Muscle of arm (tissue), 12 donors: ENCODE data around the gene LCP1. TPM values are rescaled to one million over a fixed set of nuclear protein-coding genes. Genes with fewer than 3 reads are reported as not detected.

Source experiments
- DNase-seq: peaks from one replicate; pipeline ENCODE4 v3.0.0-alpha.2; 2013
- polyA plus RNA-seq, 12 donors: library from polyadenylated mRNA; unstranded; fragments of 120-200 nt; gene quantifications; one replicate each; pipeline ENCODE4 v1.2.1, GENCODE V29; 2013; ENCODE audit not compliant: insufficient read length in 12 of 12

The LCP1 gene
- polyA plus RNA-seq, 12 donors: 8.2 to 57.8 (median 10.9) TPM; not detected in 1

DNA sequence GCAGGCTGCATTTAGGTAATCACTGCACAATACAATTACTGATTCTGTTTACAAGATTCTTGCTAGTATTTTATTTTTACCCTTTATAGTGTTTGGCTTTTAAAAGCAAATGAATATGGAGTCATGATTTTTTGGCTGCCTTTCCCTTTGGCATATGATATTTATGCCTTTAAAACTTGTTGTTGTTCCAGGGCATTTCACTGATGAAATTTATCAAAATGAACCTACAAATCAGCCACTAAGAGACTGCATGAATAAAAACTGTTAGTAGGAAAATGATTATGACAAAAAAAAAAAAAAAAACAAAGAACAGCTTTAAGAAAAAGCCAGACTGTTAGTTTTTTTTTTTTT lies 79.7 kb downstream of the LCP1 start:
- no peak for DNase-seq

GRCh38 chr13:46101484-46102254 lies 80.3 kb downstream of the LCP1 start:
- no peak for DNase-seq

- no peak for DNase-seq
Measured at GRCh38 chr13:46101002-46101401, 81.0 kb downstream of the LCP1 start.

- no peak for DNase-seq
Measured at GRCh38 chr13:46100191-46100815, 81.7 kb downstream of the LCP1 start.

DNA sequence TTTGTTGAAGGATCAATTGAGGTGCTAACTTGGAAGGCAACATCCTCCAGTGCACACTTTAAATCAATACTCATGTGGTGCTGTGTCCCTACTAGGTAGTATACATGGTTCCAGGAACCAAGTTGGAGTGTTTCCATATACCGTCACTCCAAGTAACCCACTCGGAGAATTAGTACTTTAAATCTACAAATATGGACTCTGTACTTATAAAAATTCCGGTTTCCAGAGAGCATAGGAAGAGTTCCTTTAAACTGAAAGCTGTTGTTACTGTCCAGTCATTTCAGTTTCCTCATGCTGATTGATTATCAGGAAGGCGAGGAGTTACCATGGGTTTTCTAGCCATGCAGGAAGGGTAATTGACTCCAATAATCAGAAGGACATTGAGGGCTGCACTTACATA lies 84.3 kb downstream of the LCP1 start:
- DNase-seq: no peak

DNA sequence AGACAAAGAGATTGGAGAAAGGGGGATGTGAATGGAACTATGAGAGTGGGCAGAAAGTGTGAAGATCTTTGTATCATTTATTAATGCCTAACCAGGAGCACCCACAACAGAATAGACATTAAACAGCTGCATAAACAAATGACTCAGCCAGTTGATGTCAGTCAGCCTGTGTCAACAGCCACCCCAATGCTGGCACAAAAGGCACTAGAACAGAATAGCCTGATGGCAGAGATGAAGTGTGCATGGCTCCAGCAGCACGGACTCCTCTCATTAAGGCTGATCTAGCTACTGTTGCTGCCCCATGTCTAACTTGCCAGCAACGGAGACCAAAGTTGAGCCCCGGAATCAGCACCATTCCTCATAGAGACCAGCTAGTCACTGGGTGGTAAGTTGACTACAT lies 85.0 kb downstream of the LCP1 start:
- DNase-seq: no peak

GRCh38 chr13:46094478-46094877 lies 87.5 kb downstream of the LCP1 start:
- no peak for DNase-seq

DNA sequence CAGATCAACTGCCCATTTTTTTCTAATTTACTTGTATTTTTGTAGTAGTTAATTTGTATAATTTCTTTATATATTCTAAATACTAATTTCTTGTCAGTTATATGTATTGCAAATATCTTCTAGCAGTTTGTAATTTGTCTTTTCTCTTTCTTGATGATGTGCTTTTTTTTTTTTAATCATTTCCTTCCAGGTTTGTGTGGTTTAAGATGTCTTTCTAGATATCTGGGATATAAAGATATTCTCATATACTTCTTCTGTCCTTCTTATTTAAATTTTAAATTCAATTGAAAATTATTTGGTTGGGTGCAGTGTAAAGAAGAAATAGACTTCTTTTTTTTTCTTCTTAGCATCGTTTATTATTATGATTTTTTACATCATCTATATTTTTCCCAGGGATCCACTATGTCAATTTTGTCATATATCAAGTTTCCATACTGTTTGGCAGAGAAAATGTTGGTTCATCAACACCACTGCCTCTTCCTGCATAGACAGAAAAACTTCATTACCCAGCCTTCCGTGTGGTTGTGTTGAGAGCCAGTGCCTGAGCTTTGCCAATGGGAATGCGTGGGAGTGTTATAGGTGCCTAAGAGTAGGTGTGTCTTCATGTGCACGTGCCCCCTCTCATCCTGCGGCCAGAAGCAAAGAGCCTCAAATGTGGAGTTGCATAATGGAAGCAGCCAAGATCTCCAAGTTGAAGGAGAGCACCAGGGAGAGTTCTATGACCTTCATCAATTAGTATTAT lies 93.0 kb downstream of the LCP1 start:
- no peak for DNase-seq

GRCh38 chr13:46087481-46087880 lies 94.5 kb downstream of the LCP1 start:
- no peak for DNase-seq

GRCh38 chr13:46086985-46087384 lies 95.0 kb downstream of the LCP1 start:
- no peak for DNase-seq

DNA sequence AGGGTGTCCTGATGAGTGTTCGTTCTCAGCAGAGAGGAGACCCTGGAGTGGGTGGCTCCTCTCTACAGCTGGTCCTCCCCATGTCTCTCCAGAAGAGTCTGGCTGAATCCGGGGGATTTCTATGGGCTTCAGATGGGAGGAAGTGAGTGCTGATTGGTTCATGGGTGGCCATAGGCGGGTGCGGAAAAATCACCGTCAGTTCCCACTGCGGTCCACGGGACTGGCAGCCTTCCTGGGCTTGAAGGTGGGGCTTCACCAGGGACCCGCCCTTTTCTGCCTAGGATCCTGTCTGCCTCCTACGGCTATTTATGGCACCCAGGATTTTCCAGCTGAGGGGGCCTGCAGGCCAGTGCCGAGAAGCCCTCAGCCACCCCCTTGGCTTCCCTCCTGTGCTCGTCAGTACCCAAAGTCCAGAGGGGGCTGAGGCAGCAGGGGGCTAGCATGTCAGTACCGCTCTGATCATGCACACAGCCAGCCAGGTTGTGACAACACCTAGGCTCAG lies 95.5 kb downstream of the LCP1 start:
- DNase-seq: no peak

- DNase-seq: no peak
Measured at GRCh38 chr13:46085737-46086136, 96.2 kb downstream of the LCP1 start.

- no peak for DNase-seq
Measured at GRCh38 chr13:46082324-46082723, 99.7 kb downstream of the LCP1 start.

GRCh38 chr13:46079770-46080169 lies 102.2 kb downstream of the LCP1 start:
- DNase-seq: no peak

DNA sequence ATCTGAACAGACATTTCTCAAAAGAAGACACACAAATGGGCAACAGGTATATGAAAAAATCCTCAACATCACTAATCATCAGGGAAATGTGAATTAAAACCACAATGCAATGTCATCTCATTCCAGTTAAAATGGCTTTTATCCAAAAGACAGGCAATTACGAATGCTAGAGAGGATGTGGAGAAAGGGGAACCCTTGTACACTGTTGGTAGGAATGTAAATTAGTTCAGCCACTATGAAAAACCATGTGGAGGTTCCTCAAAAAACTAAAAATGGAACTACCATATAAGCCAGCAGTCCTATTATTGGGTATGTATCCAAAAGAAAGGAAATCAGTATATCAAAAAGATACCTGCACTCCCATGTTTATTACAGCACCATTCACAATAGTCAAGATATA lies 104.7 kb downstream of the LCP1 start:
- no peak for DNase-seq

- DNase-seq: no peak
Measured at GRCh38 chr13:46076827-46077226, 105.2 kb downstream of the LCP1 start.

Other genes with a start within 250 kb of the LCP1 start
- 10 to 100 TPM; 37.2 to 69.4 (median 43.5) TPM for gene ZC3H13, start 129.4 kb downstream of the LCP1 start, polyA plus RNA-seq
- gene CPB2, start 77.1 kb downstream of the LCP1 start, polyA plus RNA-seq: 1 to 10 TPM in 1 of 12 donors, under 1 TPM in 5, not detected in 6; 0.11 to 1.4 (median 0.26) TPM
- gene LRRC63, start 29.8 kb upstream of the LCP1 start, polyA plus RNA-seq: under 1 TPM in 6 of 12 donors, not detected in 6; 0.08 to 0.18 (median 0.10) TPM
- gene RUBCNL, start 205.1 kb upstream of the LCP1 start, polyA plus RNA-seq: 1 to 10 TPM in 10 of 12 donors, not detected in 2; 1.9 to 5.5 (median 2.6) TPM